Measurements from ENCODE around the gene SFR1. TPM values are rescaled to one million over a fixed set of nuclear protein-coding genes. Genes with fewer than 3 reads are reported as not detected.

SFR1 gene
- total RNA-seq, 2 experiments from 2014 or later = 13.9 to 14.8 TPM

- DNase-seq (ENCODE audit: low spot score) = no peak
- H2AFZ ChIP-seq (ENCODE audit: low read length) = no peak overlapping the region
- no peaks in the 10 kb centered on the region for H4K20me1 ChIP-seq (ENCODE audit: insufficient read depth, low read length)
- no peaks in the 10 kb centered on the region for H3K79me2 ChIP-seq (ENCODE audit: insufficient read depth, low read depth, low read length)
- no peak overlapping the region for H3K27ac ChIP-seq (ENCODE audit: low read depth, low read length, poor library complexity, severe bottlenecking)
- ChIA-PET CTCF (ENCODE audit: unreplicated experiment) (no interaction called here), POLR2A (interaction anchor here (2.4 kb wide), 1 partner anchor 19 kb away, joined by 7 read pairs; no protein-coding TSS in a partner anchor)
- peaks cover 4% of the 10 kb centered on the region; the same call in 1 of the 2 replicates for H3K9me3 ChIP-seq (ENCODE audit: low read length)
- H3K4me1 ChIP-seq (ENCODE audit: insufficient read depth, low read length, poor library complexity, severe bottlenecking) = peaks cover 5% of the 10 kb centered on the region
- no peaks in the 10 kb centered on the region for H3K9me2 ChIP-seq (ENCODE audit: insufficient read depth, low read length)
- no peaks in the 10 kb centered on the region for H3K36me3 ChIP-seq (ENCODE audit: insufficient read depth, low read length)
- H3K4me2 ChIP-seq (ENCODE audit: low read length) = no peak overlapping the region
- no peak for TF ChIP-seq CTCF (conservative IDR thresholded peaks at IDR 0.05; ENCODE audit: low read length)
- no peak for TF ChIP-seq EZH2phosphoT487 (IDR thresholded peaks at IDR 0.05; ENCODE audit: borderline replicate concordance, low read depth, low read length)
- H3K4me3 ChIP-seq (ENCODE audit: low read depth, low read length, poor library complexity, severe bottlenecking) = no peak overlapping the region
- intact Hi-C loops (cut with micrococcal nuclease; ENCODE audit: unreplicated experiment) = no loop called here
- BruUV-seq (replicated peaks) = no TSS peak
These were observed 24.9 kb downstream of the SFR1 start for GRCh38 chr10:104146882-104147281.

- Histone ChIP-seq H3K4me2 (ENCODE audit: low read length) (no peak overlapping the region), H4K20me1 (ENCODE audit: insufficient read depth, low read length) (no peaks in the 10 kb centered on the region), H3K36me3 (ENCODE audit: insufficient read depth, low read length) (no peaks in the 10 kb centered on the region), H3K27ac (ENCODE audit: low read depth, low read length, poor library complexity, severe bottlenecking) (no peak overlapping the region), H3K79me2 (ENCODE audit: insufficient read depth, low read depth, low read length) (no peaks in the 10 kb centered on the region), H3K9me3 (ENCODE audit: low read length) (peaks cover 15% of the 10 kb centered on the region; the same call in 1 of the 2 replicates), H3K4me3 (ENCODE audit: low read depth, low read length, poor library complexity, severe bottlenecking) (no peak overlapping the region), H3K9me2 (ENCODE audit: insufficient read depth, low read length) (no peaks in the 10 kb centered on the region), H2AFZ (ENCODE audit: low read length) (no peak overlapping the region), H3K4me1 (ENCODE audit: insufficient read depth, low read length, poor library complexity, severe bottlenecking) (no peaks in the 10 kb centered on the region)
- no peak for TF ChIP-seq EZH2phosphoT487 (IDR thresholded peaks at IDR 0.05; ENCODE audit: borderline replicate concordance, low read depth, low read length)
- TF ChIP-seq CTCF (conservative IDR thresholded peaks at IDR 0.05; ENCODE audit: low read length) = no peak
- CTCF ChIA-PET (ENCODE audit: unreplicated experiment) = no interaction called here
- intact Hi-C loops (cut with micrococcal nuclease; ENCODE audit: unreplicated experiment) = no loop called here
- POLR2A ChIA-PET = no interaction called here
- BruUV-seq (replicated peaks) = no TSS peak
- no peak for DNase-seq (ENCODE audit: low spot score)
These were observed 28.2 kb downstream of the SFR1 start for GRCh38 chr10:104150139-104150538.

- intact Hi-C loops (cut with micrococcal nuclease; ENCODE audit: unreplicated experiment) = no loop called here
- no peaks in the 10 kb centered on the region for H3K4me1 ChIP-seq (ENCODE audit: insufficient read depth, low read length, poor library complexity, severe bottlenecking)
- H4K20me1 ChIP-seq (ENCODE audit: insufficient read depth, low read length) = no peaks in the 10 kb centered on the region
- H3K9me3 ChIP-seq (ENCODE audit: low read length) = peaks cover 15% of the 10 kb centered on the region; the same call in 1 of the 2 replicates
- H3K4me3 ChIP-seq (ENCODE audit: low read depth, low read length, poor library complexity, severe bottlenecking) = no peak overlapping the region
- no peaks in the 10 kb centered on the region for H3K79me2 ChIP-seq (ENCODE audit: insufficient read depth, low read depth, low read length)
- no peak overlapping the region for H3K4me2 ChIP-seq (ENCODE audit: low read length)
- no peak for TF ChIP-seq CTCF (conservative IDR thresholded peaks at IDR 0.05; ENCODE audit: low read length)
- TF ChIP-seq EZH2phosphoT487 (IDR thresholded peaks at IDR 0.05; ENCODE audit: borderline replicate concordance, low read depth, low read length) = no peak
- ChIA-PET POLR2A (no interaction called here), CTCF (ENCODE audit: unreplicated experiment) (no interaction called here)
- no peak for DNase-seq (ENCODE audit: low spot score)
- H3K27ac ChIP-seq (ENCODE audit: low read depth, low read length, poor library complexity, severe bottlenecking) = no peak overlapping the region
- no peak overlapping the region for H2AFZ ChIP-seq (ENCODE audit: low read length)
- H3K9me2 ChIP-seq (ENCODE audit: insufficient read depth, low read length) = no peaks in the 10 kb centered on the region
- BruUV-seq (replicated peaks) = no TSS peak
- no peaks in the 10 kb centered on the region for H3K36me3 ChIP-seq (ENCODE audit: insufficient read depth, low read length)
These were observed 29.8 kb downstream of the SFR1 start for GRCh38 chr10:104151737-104152136.
